ENCODE data around the gene IMPA2. TPM values are rescaled to one million over a fixed set of nuclear protein-coding genes. Genes with fewer than 3 reads are reported as not detected.

Gene IMPA2
- total and polyA plus RNA-seq, 2 of the 13 experiments (the other 11 are each of a cell fraction or from before 2014, with no cell fraction given): 37.8 to 71.8 TPM

DNA sequence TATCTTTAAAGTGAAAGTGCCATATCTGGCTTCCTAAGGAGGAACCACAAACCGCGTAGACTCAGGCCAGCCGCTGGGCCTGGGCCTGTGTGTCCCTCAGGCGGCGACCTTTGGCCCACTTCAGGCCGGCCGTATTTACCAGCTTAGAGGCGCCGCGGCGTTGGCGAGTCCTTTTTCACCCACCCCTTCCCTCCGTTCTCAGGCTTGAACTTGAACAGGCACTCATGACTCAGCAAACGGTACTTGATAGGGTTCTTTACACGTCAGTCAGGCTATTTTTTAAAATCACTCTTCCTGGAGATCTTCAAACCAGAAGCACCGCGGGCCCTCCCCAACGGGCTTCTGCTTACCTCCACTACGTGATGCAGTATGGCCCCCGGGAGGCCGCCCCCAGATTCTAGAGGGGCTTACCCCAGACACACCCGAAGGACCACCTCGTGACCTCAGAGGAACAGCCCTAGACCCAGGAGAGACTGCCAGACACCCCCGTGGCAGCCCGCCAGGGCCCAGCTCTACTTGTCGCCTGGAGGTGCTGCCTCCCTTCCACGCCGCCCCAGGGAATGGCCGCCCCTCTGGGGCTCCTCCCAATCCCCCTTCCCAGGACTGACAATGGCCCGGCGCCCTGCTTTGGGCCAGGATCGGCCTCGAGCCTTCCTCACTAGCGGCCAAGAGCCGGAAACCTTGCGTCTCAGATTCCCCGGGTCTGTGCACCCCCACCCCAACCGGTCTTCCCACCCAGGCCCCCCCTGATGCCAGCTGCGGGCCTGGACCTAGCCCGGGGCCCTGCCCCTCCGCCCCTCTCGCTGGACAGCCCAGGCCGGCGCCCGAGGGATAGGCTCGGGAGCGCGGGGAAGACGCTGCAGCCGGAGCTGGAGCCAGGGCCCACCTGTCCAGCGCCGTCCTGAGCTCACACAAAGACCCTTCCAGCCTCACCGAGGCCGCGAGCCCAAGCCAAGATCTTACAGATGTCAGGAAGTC, 33.8 kb upstream of the IMPA2 start (continued):
- peak; percentile 25 for TF ChIP-seq ASH2L (IDR thresholded peaks at IDR 0.05; ENCODE audit: insufficient read length, low read depth, low read length)
- TF ChIP-seq, protein P1, sequence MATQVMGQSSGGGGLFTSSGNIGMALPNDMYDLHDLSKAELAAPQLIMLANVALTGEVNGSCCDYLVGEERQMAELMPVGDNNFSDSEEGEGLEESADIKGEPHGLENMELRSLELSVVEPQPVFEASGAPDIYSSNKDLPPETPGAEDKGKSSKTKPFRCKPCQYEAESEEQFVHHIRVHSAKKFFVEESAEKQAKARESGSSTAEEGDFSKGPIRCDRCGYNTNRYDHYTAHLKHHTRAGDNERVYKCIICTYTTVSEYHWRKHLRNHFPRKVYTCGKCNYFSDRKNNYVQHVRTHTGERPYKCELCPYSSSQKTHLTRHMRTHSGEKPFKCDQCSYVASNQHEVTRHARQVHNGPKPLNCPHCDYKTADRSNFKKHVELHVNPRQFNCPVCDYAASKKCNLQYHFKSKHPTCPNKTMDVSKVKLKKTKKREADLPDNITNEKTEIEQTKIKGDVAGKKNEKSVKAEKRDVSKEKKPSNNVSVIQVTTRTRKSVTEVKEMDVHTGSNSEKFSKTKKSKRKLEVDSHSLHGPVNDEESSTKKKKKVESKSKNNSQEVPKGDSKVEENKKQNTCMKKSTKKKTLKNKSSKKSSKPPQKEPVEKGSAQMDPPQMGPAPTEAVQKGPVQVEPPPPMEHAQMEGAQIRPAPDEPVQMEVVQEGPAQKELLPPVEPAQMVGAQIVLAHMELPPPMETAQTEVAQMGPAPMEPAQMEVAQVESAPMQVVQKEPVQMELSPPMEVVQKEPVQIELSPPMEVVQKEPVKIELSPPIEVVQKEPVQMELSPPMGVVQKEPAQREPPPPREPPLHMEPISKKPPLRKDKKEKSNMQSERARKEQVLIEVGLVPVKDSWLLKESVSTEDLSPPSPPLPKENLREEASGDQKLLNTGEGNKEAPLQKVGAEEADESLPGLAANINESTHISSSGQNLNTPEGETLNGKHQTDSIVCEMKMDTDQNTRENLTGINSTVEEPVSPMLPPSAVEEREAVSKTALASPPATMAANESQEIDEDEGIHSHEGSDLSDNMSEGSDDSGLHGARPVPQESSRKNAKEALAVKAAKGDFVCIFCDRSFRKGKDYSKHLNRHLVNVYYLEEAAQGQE (IDR thresholded peaks at IDR 0.05; ENCODE audit: borderline replicate concordance in 1 of 2, low read depth in 1 of 2, low read length in 2 of 2): no peak
- TF ChIP-seq, protein P2, sequence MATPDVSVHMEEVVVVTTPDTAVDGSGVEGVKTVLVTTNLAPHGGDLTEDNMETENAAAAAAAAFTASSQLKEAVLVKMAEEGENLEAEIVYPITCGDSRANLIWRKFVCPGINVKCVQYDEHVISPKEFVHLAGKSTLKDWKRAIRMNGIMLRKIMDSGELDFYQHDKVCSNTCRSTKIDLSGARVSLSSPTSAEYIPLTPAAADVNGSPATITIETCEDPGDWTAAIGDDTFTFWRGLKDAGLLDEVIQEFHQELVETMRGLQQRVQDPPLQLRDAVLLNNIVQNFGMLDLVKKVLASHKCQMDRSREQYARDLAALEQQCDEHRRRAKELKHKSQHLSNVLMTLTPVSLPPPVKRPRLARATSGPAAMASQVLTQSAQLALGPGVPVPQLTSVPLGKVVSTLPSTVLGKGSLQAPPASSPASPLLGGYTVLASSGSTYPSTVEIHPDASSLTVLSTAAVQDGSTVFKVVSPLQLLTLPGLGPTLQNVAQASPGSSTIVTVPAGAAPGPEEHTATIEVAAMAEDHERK (CRISPR knock-in tag; IDR thresholded peaks at IDR 0.05; ENCODE audit: low read depth): no peak
- TF ChIP-seq ZNF720 (CRISPR knock-in tag; IDR thresholded peaks at IDR 0.05): no peak
- TF ChIP-seq SMARCE1 (IDR thresholded peaks at IDR 0.05; ENCODE audit: borderline replicate concordance): no peak
- TF ChIP-seq, protein P3, sequence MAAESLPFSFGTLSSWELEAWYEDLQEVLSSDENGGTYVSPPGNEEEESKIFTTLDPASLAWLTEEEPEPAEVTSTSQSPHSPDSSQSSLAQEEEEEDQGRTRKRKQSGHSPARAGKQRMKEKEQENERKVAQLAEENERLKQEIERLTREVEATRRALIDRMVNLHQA (CRISPR knock-in tag; IDR thresholded peaks at IDR 0.05): no peak
- TF ChIP-seq KDM1A (CRISPR knock-in tag; IDR thresholded peaks at IDR 0.05): no peak
- TF ChIP-seq HDAC1 (CRISPR knock-in tag; IDR thresholded peaks at IDR 0.05): peak; percentile 53
- no peak for TF ChIP-seq ZNF841 (CRISPR knock-in tag; IDR thresholded peaks at IDR 0.05; ENCODE audit: borderline replicate concordance)
- peak; percentile 85 for TF ChIP-seq HNF4A (CRISPR knock-in tag; IDR thresholded peaks at IDR 0.05)
- TF ChIP-seq ZNF878 (CRISPR knock-in tag; IDR thresholded peaks at IDR 0.05): no peak
- no peak for TF ChIP-seq GATA4 (IDR thresholded peaks at IDR 0.05; ENCODE audit: borderline replicate concordance, low read depth)
- TF ChIP-seq NFKBIZ (CRISPR knock-in tag; IDR thresholded peaks at IDR 0.05): no peak
- TF ChIP-seq MIER3 (CRISPR knock-in tag; IDR thresholded peaks at IDR 0.05; ENCODE audit: borderline replicate concordance): peak; percentile 81; the same call in 1 of the 2 replicates
- TF ChIP-seq ZNF431 (CRISPR knock-in tag; IDR thresholded peaks at IDR 0.05; ENCODE audit: borderline replicate concordance, low read depth): no peak
- no peak for TF ChIP-seq ZNF547 (CRISPR knock-in tag; IDR thresholded peaks at IDR 0.05)
- TF ChIP-seq, protein P4, sequence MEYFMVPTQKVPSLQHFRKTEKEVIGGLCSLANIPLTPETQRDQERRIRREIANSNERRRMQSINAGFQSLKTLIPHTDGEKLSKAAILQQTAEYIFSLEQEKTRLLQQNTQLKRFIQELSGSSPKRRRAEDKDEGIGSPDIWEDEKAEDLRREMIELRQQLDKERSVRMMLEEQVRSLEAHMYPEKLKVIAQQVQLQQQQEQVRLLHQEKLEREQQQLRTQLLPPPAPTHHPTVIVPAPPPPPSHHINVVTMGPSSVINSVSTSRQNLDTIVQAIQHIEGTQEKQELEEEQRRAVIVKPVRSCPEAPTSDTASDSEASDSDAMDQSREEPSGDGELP (IDR thresholded peaks at IDR 0.05; ENCODE audit: borderline replicate concordance, low read depth): no peak
- peak; percentile 74 for TF ChIP-seq ZMYM3 (CRISPR knock-in tag; IDR thresholded peaks at IDR 0.05)
- TF ChIP-seq, protein P5, sequence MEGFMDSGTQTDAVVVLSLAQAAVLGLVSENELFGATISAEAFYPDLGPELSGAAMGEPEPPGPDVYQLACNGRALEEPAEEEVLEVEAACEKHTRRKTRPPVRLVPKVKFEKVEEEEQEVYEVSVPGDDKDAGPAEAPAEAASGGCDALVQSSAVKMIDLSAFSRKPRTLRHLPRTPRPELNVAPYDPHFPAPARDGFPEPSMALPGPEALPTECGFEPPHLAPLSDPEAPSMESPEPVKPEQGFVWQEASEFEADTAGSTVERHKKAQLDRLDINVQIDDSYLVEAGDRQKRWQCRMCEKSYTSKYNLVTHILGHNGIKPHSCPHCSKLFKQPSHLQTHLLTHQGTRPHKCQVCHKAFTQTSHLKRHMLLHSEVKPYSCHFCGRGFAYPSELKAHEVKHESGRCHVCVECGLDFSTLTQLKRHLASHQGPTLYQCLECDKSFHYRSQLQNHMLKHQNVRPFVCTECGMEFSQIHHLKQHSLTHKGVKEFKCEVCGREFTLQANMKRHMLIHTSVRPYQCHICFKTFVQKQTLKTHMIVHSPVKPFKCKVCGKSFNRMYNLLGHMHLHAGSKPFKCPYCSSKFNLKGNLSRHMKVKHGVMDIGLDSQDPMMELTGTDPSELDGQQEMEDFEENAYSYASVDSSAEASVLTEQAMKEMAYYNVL (CRISPR knock-in tag; IDR thresholded peaks at IDR 0.05; ENCODE audit: borderline replicate concordance): no peak
- TF ChIP-seq ZNF782 (CRISPR knock-in tag; IDR thresholded peaks at IDR 0.05; ENCODE audit: borderline replicate concordance): no peak

Data from HepG2 (cell line).